SK-N-SH treated with all-trans-retinoic acid at 6 μM for 48 hours (cell line): Measurements from ENCODE around the gene CSK.

Experiments
- ARNTL ChIP-seq: fragments of 450-650 bp; formaldehyde crosslinking; IDR thresholded peaks from 2 replicates; pipeline ENCODE4 v1.5.0; 2020; ENCODE audit warnings: low read depth, mild to moderate bottlenecking, moderate library complexity, borderline replicate concordance
- CREB5 ChIP-seq: fragments of 250-450 bp; sonication (Bioruptor Pico); IDR thresholded peaks from 2 replicates; pipeline ENCODE4 v1.5.1; 2020; ENCODE audit warnings: low read depth, mild to moderate bottlenecking, moderate library complexity
- CSRNP3 ChIP-seq: fragments of 250-450 bp; sonication (Bioruptor Pico); IDR thresholded peaks from 2 replicates; pipeline ENCODE4 v1.5.1; 2021; ENCODE audit warnings: mild to moderate bottlenecking, moderate library complexity
- ESRRG ChIP-seq: fragments of 250-450 bp; sonication (Bioruptor Pico); IDR thresholded peaks from 2 replicates; pipeline ENCODE4 v1.6.1; 2021; ENCODE audit warnings: mild to moderate bottlenecking
- GLIS3 ChIP-seq: fragments of 250-450 bp; sonication (Bioruptor Pico); IDR thresholded peaks from 2 replicates; pipeline ENCODE4 v1.5.0; 2020; ENCODE audit warnings: mild to moderate bottlenecking, moderate library complexity
- PATZ1 ChIP-seq: fragments of 250-450 bp; sonication (Bioruptor Pico); IDR thresholded peaks from 2 replicates; pipeline ENCODE4 v1.8.0; 2020; ENCODE audit warnings: mild to moderate bottlenecking, moderate library complexity, borderline replicate concordance
- POU6F1 ChIP-seq: fragments of 250-450 bp; sonication (Bioruptor Pico); IDR thresholded peaks from 2 replicates; pipeline ENCODE4 v1.8.0; 2021; ENCODE audit warnings: low read depth, mild to moderate bottlenecking, moderate library complexity, borderline replicate concordance
- PPARA ChIP-seq: fragments of 250-450 bp; sonication (Bioruptor Pico); IDR thresholded peaks from 2 replicates; pipeline ENCODE4 v1.5.0; 2020; ENCODE audit warnings: mild to moderate bottlenecking, borderline replicate concordance
- RARB ChIP-seq: fragments of 250-450 bp; sonication (Bioruptor Pico); IDR thresholded peaks from 2 replicates; pipeline ENCODE4 v1.8.0; 2021; ENCODE audit warnings: mild to moderate bottlenecking, moderate library complexity
- TOX ChIP-seq: fragments of 250-450 bp; sonication (Bioruptor Pico); IDR thresholded peaks from 2 replicates; pipeline ENCODE4 v1.8.0; 2021; ENCODE audit warnings: mild to moderate bottlenecking, moderate library complexity, borderline replicate concordance
- ZFP3 ChIP-seq: fragments of 250-450 bp; sonication (Bioruptor Pico); IDR thresholded peaks from 2 replicates; pipeline ENCODE4 v1.5.0; 2020; ENCODE audit warnings: mild to moderate bottlenecking, moderate library complexity
- ZFP30 ChIP-seq: fragments of 450-650 bp; formaldehyde crosslinking; IDR thresholded peaks from 2 replicates; pipeline ENCODE4 v1.5.0; 2022; ENCODE audit warnings: mild to moderate bottlenecking, moderate library complexity
- ZNF565 ChIP-seq: fragments of 450-650 bp; formaldehyde crosslinking; conservative IDR thresholded peaks from 2 replicates; pipeline ENCODE4 v1.5.0; 2020; ENCODE audit warnings: low read depth, mild to moderate bottlenecking, moderate library complexity
- ZNF70 ChIP-seq: fragments of 450-650 bp; formaldehyde crosslinking; IDR thresholded peaks from 2 replicates; pipeline ENCODE4 v1.5.0; 2020; ENCODE audit warnings: mild to moderate bottlenecking, moderate library complexity

- TF ChIP-seq ARNTL (CRISPR knock-in tag) (no peak), POU6F1 (CRISPR knock-in tag) (no peak), RARB (CRISPR knock-in tag) (no peak), ZFP30 (CRISPR knock-in tag) (no peak), CSRNP3 (CRISPR knock-in tag) (no peak), ZNF565 (CRISPR knock-in tag) (no peak), PATZ1 (no peak), ZNF70 (CRISPR knock-in tag) (no peak), ESRRG (CRISPR knock-in tag) (no peak), GLIS3 (CRISPR knock-in tag) (no peak), TOX (no peak), CREB5 (CRISPR knock-in tag) (no peak), PPARA (CRISPR knock-in tag) (no peak), ZFP3 (CRISPR knock-in tag) (no peak)
Observed at GRCh38 chr15:74790080-74790916, 8.4 kb downstream of the CSK start.
